Smooth muscle cell (in vitro differentiated cells): ENCODE measurements around the gene CLIC4. TPM values are rescaled to one million over a fixed set of nuclear protein-coding genes. Genes with fewer than 3 reads are reported as not detected.

ENCODE experiments used
- DNase-seq: peaks from one replicate; lab custom pipeline; 2025; ENCODE audit not compliant: unreplicated experiment; lab: John Stamatoyannopoulos, UW
- H2AFZ ChIP-seq: fragments of 200-600 bp; sonication (generic); 2 replicates; pipeline ENCODE4 v1.6.0; 2016; ENCODE audit warnings: antibody characterized with exemption, low read depth, mild to moderate bottlenecking
- H3F3A ChIP-seq: fragments of 200-600 bp; sonication (generic); 2 replicates; pipeline ENCODE4 v1.6.0; 2017; ENCODE audit warnings: antibody characterized with exemption, low read depth
- H3K27ac ChIP-seq: fragments of 200-600 bp; sonication (generic); 2 replicates; pipeline ENCODE4 v1.5.1; 2016; ENCODE audit warnings: low read depth, mild to moderate bottlenecking
- H3K27me3 ChIP-seq: fragments of 200-600 bp; sonication (generic); 2 replicates; pipeline ENCODE4 v1.6.1; 2016; ENCODE audit warnings: low read depth, mild to moderate bottlenecking
- H3K36me3 ChIP-seq: fragments of 200-600 bp; sonication (generic); 2 replicates; pipeline ENCODE4 v1.5.1; 2016; ENCODE audit warnings: low read depth
- H3K4me1 ChIP-seq: fragments of 200-600 bp; sonication (generic); 2 replicates; pipeline ENCODE4 v1.5.1; 2016; ENCODE audit warnings: low read depth
- H3K4me2 ChIP-seq: fragments of 200-600 bp; sonication (generic); 2 replicates; pipeline ENCODE4 v1.6.0; 2016; ENCODE audit warnings: mild to moderate bottlenecking
- H3K4me3 ChIP-seq: fragments of 200-600 bp; sonication (generic); 2 replicates; pipeline ENCODE4 v1.5.1; 2016; ENCODE audit warnings: mild to moderate bottlenecking
- H3K79me2 ChIP-seq: fragments of 200-600 bp; sonication (generic); 2 replicates; pipeline ENCODE4 v1.6.0; 2016; ENCODE audit warnings: low read depth, mild to moderate bottlenecking
- H3K9ac ChIP-seq: fragments of 200-600 bp; sonication (generic); 2 replicates; pipeline ENCODE4 v1.6.0; 2016; ENCODE audit warnings: low read depth
- H3K9me3 ChIP-seq: fragments of 200-600 bp; sonication (generic); replicated peaks from 2 replicates; pipeline ENCODE4 v1.5.1; 2016; ENCODE audit warnings: low read depth
- H4K20me1 ChIP-seq: fragments of 200-600 bp; sonication (generic); 2 replicates; pipeline ENCODE4 v1.6.0; 2016; ENCODE audit warnings: low read depth
- WGBS: methylation state at CpG from one replicate; pipeline ENCODE4 v1.1.7; 2016; ENCODE audit warnings: low lambda C conversion rate; 5-methylcytosine and 5-hydroxymethylcytosine counted together
- polyA plus RNA-seq: library from polyadenylated mRNA; unstranded; fragments of >200 nt; fragmentation: Nextera tagmentation; extraction: Ambion mirVana; gene quantifications from 2 replicates; pipeline ENCODE4 v1.2.1, GENCODE V29; 2016
- total RNA-seq: library from RNA; depleted of rRNA; stranded (reverse); fragments of >200 nt; gene quantifications from 2 replicates; pipeline ENCODE4 v1.2.3, GENCODE V29; 2014
- TF ChIP-seq, protein P1 (sequence below): fragments of 200-600 bp; sonication (generic); IDR thresholded peaks from 2 replicates; pipeline ENCODE4 v1.5.1; 2017; ENCODE audit warnings: borderline replicate concordance, mild to moderate bottlenecking, antibody characterized with exemption; ENCODE audit not compliant: insufficient read depth, poor library complexity, severe bottlenecking

CLIC4 gene
- total and polyA plus RNA-seq, 2 experiments from 2014 or later, result 151 to 389 TPM

DNA sequence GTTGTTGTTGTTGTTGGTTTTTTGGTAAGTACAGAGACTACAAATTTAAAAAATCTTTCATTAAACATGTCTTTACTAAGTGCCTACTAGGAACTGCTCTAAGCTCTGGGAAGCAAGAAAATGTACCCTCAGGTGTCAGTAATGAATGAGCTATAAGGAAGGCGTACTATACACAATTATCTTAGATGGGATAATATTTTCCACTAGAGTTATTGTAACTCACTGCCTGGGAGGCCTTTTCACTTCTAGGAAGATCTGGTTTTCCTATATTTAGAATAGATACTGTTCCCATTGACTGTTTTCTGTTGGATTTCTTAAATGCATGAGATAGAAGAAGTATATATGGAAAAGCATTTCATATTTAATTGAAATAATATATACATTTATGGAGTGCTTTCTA is 19.6 kb downstream of the CLIC4 start:
- Histone ChIP-seq H3K4me2 (peak overlapping the region; percentile 66), H3K4me1 (peaks cover 26% of the 10 kb centered on the region), H3K4me3 (no peak overlapping the region), H3K27me3 (no peaks in the 10 kb centered on the region), H3K36me3 (no peaks in the 10 kb centered on the region), H3K27ac (peak overlapping the region; percentile 87), H3K9me3 (no peaks in the 10 kb centered on the region), H2AFZ (no peak overlapping the region), H3K79me2 (peaks cover 100% of the 10 kb centered on the region), H4K20me1 (peaks cover 64% of the 10 kb centered on the region), H3K9ac (no peak overlapping the region), H3F3A (peaks cover 54% of the 10 kb centered on the region)
- TF ChIP-seq, protein P1, sequence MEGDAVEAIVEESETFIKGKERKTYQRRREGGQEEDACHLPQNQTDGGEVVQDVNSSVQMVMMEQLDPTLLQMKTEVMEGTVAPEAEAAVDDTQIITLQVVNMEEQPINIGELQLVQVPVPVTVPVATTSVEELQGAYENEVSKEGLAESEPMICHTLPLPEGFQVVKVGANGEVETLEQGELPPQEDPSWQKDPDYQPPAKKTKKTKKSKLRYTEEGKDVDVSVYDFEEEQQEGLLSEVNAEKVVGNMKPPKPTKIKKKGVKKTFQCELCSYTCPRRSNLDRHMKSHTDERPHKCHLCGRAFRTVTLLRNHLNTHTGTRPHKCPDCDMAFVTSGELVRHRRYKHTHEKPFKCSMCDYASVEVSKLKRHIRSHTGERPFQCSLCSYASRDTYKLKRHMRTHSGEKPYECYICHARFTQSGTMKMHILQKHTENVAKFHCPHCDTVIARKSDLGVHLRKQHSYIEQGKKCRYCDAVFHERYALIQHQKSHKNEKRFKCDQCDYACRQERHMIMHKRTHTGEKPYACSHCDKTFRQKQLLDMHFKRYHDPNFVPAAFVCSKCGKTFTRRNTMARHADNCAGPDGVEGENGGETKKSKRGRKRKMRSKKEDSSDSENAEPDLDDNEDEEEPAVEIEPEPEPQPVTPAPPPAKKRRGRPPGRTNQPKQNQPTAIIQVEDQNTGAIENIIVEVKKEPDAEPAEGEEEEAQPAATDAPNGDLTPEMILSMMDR, result no peak
- DNase-seq, result no peak
- 27% methylated on average over 1 of the region's 1 CpG for WGBS

GRCh38 chr1:24765308-24765988 is 20.2 kb downstream of the CLIC4 start:
- no peaks in the 10 kb centered on the region for H3K9me3 ChIP-seq
- H3K4me1 ChIP-seq, result peaks cover 32% of the 10 kb centered on the region
- H3K36me3 ChIP-seq, result no peaks in the 10 kb centered on the region
- peaks cover 57% of the 10 kb centered on the region for H3F3A ChIP-seq
- H3K27ac ChIP-seq, result peak overlapping the region; percentile 87
- peaks cover 97% of the 10 kb centered on the region for H3K79me2 ChIP-seq
- no peak for DNase-seq
- no peaks in the 10 kb centered on the region for H3K27me3 ChIP-seq
- no peak overlapping the region for H3K4me3 ChIP-seq
- H3K4me2 ChIP-seq, result peak overlapping the region; percentile 66
- peaks cover 58% of the 10 kb centered on the region for H4K20me1 ChIP-seq
- no peak overlapping the region for H3K9ac ChIP-seq
- WGBS, result 60% methylated on average over 8 of the region's 8 CpGs
- no peak overlapping the region for H2AFZ ChIP-seq
- TF ChIP-seq, protein P1, result no peak

DNA sequence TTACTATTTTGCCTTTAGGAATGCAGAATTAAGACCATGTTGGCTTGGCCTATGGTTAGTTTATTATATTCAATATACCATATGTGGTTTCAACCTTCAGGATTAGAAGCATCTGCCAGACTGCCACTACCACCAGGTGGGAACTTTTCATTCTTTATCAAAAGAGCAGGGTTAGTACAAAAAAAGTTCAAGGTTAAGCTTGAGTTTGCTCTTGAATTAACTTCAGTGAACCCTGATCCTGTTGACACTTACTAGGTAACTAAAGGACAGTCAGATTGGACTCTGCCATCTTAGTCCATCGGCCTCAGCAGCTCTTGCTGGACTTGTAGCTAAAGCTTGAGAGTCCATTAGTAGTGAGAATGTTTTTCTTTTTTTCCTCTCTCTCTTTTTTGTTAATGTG is 22.1 kb downstream of the CLIC4 start:
- H2AFZ ChIP-seq, result no peak overlapping the region
- no peaks in the 10 kb centered on the region for H3K9me3 ChIP-seq
- no peak overlapping the region for H3K9ac ChIP-seq
- DNase-seq, result no peak
- TF ChIP-seq, protein P1, result no peak
- H4K20me1 ChIP-seq, result peaks cover 40% of the 10 kb centered on the region
- peaks cover 42% of the 10 kb centered on the region for H3K4me1 ChIP-seq
- H3F3A ChIP-seq, result peaks cover 60% of the 10 kb centered on the region
- no peak overlapping the region for H3K4me3 ChIP-seq
- peaks cover 97% of the 10 kb centered on the region for H3K79me2 ChIP-seq
- no peaks in the 10 kb centered on the region for H3K27me3 ChIP-seq
- H3K4me2 ChIP-seq, result no peak overlapping the region
- WGBS, result 100% methylated on average over 1 of the region's 1 CpG
- H3K27ac ChIP-seq, result peak overlapping the region; percentile 44
- no peaks in the 10 kb centered on the region for H3K36me3 ChIP-seq
